NCI-H187 treated with DMSO at 0.1 percent for 48 hours (cell line): ENCODE data around the gene CLEC4F.

Source experiments
- DNase-seq: peaks from one replicate; lab custom pipeline; 2025; lab: John Stamatoyannopoulos, UW

The CLEC4F gene

GRCh38 chr2:70785137-70785911, 35.1 kb downstream of the CLEC4F start:
- no peak for DNase-seq

- no peak for DNase-seq
Measured at GRCh38 chr2:70784320-70784719, 36.1 kb downstream of the CLEC4F start.

GRCh38 chr2:70779911-70780545, 40.4 kb downstream of the CLEC4F start:
- DNase-seq = no peak

GRCh38 chr2:70779491-70779890, 40.9 kb downstream of the CLEC4F start:
- DNase-seq = no peak

GRCh38 chr2:70778676-70779075, 41.7 kb downstream of the CLEC4F start:
- DNase-seq = no peak

GRCh38 chr2:70777450-70777849, 42.9 kb downstream of the CLEC4F start:
- no peak for DNase-seq

GRCh38 chr2:70776266-70776665, 44.1 kb downstream of the CLEC4F start:
- no peak for DNase-seq

GRCh38 chr2:70775141-70775540, 45.3 kb downstream of the CLEC4F start:
- no peak for DNase-seq

- no peak for DNase-seq
Measured at GRCh38 chr2:70772486-70773155, 47.8 kb downstream of the CLEC4F start.

GRCh38 chr2:70771446-70771845, 49.0 kb downstream of the CLEC4F start:
- no peak for DNase-seq

- DNase-seq = no peak
Measured at GRCh38 chr2:70769450-70769849, 50.9 kb downstream of the CLEC4F start.

- DNase-seq = no peak
Measured at GRCh38 chr2:70768590-70769085, 51.8 kb downstream of the CLEC4F start.

GRCh38 chr2:70767699-70768589, 52.5 kb downstream of the CLEC4F start, which contains the start of gene ADD2:
ADD2 (minus strand) TSS chr2:70768200; CDS start chr2:70706408, 61,792 bp downstream.
- DNase-seq = no peak

- no peak for DNase-seq
Measured at GRCh38 chr2:70767079-70767698, 53.2 kb downstream of the CLEC4F start.

- no peak for DNase-seq
Measured at GRCh38 chr2:70766357-70767078, 53.9 kb downstream of the CLEC4F start.

GRCh38 chr2:70765507-70765906, 54.9 kb downstream of the CLEC4F start:
- no peak for DNase-seq

- no peak for DNase-seq
Measured at GRCh38 chr2:70759446-70759845, 61.0 kb downstream of the CLEC4F start.
